Measurements from ENCODE around the gene PLCG2.
"Not testable (repeated sequence)": the region's sequence is repeated elsewhere in the genome, so short reads cannot be mapped to it uniquely, and the experiment has no call there.

PLCG2 gene

DNA sequence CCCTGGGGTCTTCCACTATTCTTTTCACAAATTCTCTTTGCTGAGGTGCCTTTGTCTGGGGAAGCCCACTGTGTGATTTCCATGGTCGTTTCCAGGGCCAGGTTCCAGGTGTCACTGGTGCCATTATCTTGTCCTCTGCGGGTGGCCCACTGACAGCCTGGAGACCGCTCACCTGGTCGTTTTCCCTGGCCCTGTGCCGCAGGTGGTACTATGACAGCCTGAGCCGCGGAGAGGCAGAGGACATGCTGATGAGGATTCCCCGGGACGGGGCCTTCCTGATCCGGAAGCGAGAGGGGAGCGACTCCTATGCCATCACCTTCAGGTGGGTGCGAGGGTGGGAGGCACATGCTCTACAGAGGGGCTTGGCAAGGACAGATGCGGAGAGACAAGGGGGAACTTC lies 133.3 kb downstream of the PLCG2 start:
- no peak for DNase-seq (ENCODE audit: low read depth)

GRCh38 chr16:81913222-81913621 lies 134.1 kb downstream of the PLCG2 start:
- DNase-seq (ENCODE audit: low read depth) = no peak

- no peak for DNase-seq (ENCODE audit: low read depth)
Measured at GRCh38 chr16:81917375-81917774, 138.3 kb downstream of the PLCG2 start.

DNA sequence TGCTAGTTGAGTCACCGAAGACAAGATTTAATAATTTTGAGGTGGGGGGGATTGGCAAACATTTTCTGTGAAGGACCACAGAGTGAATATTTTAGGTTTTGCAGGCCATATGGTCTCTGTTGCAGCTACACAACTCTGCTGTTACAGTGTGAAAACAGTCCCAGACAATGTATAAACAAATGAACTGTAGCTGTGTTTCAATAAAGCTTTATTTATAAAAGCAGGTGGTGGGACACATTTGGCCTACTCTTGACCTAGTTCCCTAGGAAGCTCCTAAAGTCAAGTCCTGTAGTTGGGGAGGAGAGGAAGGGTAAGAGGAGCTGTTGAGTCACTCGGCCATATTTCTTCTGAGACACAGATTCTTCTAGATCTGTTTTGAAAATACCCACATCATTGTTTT lies 139.8 kb downstream of the PLCG2 start:
- DNase-seq (ENCODE audit: low read depth) = no peak

DNA sequence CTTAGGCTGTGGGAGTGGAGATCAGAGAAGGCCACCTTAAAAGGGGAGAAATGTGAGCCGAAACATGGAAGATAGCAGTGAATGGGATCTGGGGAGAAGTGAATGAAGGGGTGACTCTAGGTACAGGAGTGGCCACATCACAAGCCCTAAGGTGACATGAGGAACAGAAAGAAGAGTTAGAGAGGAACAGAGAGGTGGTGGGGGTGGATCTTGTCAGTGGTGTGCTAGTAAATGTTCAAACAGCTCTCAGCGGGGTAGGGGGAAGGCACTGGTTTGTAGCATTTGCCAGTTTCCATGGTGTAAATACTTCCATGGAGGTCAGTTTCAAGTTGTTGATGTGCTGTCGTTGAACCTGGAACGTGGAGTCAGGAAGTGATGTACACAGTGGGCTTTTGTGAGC lies 141.4 kb downstream of the PLCG2 start:
- no peak for DNase-seq (ENCODE audit: low read depth)

GRCh38 chr16:81921085-81921814 lies 142.2 kb downstream of the PLCG2 start:
- DNase-seq (ENCODE audit: low read depth) = no peak

DNA sequence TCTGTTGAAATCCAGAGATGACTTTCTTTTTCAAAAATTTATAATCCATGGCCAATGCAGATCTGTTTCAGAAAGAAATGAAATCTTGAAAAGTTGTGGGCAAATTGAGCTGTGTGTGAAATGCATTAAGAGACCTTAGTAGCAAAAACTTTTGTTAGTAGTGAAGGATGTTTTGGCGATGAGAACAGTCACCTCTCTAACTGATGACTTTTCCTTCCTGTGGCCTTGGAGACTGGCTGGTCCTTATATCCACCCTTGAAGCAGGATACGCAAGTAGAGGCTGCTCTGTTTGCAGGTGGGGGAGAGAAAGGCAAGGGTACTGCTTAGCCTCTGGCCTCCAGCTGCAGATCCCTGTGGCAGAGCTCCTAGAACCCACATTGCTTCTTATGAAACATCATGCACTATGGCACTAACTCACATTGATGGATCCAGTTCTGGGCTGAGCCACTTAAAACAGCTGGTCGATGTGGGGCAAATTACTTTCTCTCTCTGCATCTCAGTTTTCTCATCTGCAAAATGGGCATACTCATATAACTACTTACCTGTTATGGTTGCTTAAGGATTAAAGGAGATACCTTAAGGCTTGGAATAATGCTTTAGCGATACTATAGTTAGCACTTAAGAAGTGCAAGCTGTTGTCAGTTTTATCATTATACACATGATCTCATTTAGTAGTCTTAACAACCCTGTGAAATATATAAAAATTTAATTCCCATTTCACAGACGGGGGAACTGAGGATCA lies 142.9 kb downstream of the PLCG2 start:
- DNase-seq (ENCODE audit: low read depth) = no peak

GRCh38 chr16:81923296-81923695 lies 144.2 kb downstream of the PLCG2 start:
- DNase-seq (ENCODE audit: low read depth) = no peak

DNA sequence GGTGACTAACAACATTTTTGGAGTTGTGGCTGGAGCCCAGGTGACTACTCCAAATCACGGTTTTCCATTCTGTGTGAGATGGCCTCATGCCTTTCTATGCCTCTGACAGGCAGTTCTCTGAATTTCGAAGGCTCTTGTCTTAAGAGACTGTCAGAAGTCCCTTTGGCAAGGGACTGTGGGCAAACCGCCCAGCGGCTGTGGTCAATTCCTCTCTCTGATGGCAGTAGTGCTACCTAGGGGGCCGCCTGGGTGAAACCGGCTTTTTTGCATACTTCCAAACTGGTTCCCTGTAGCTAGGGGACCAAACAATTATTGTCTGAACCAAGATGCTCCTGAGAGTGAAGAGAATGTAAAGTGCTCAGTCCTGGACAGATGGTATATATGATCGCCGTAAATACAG lies 145.9 kb downstream of the PLCG2 start:
- DNase-seq (ENCODE audit: low read depth) = no peak

GRCh38 chr16:81926036-81926435 lies 146.9 kb downstream of the PLCG2 start:
- no peak for DNase-seq (ENCODE audit: low read depth)

DNA sequence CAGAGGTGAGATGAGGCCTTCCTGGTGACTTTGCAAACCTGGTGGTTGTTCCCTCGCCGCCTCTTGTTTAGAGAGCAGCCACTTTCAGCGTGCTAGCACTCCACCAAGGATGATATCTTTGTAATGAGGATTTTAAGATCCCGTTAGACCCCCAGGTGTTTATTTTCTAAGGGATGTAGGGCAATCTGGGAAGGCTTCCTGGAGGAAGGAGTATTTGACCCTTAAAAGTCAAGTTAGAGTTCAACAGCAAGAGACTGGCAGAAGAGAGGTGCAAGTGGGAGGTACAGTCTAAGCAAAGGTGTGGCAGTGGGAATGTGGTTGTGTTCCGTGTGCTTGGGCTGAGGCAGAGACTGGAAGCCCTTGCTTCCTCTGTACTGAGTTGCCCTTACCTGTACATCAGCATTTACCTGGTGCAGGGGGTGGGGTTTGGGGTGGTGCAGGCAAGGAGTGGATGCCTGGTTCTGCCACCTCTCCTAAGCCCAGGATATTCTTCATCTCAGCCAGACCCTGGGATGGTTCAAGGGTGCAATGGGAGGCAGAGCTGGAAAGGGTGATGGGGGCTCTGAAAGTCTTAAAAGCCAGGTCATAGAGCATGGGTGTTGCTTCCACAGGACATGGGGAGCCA lies 148.6 kb downstream of the PLCG2 start:
- DNase-seq (ENCODE audit: low read depth) = no peak

GRCh38 chr16:81928271-81928918 lies 149.3 kb downstream of the PLCG2 start:
- DNase-seq (ENCODE audit: low read depth) = no peak

- no peak for DNase-seq (ENCODE audit: low read depth)
Measured at GRCh38 chr16:81928975-81929374, 149.9 kb downstream of the PLCG2 start.

GRCh38 chr16:81929841-81930240 lies 150.8 kb downstream of the PLCG2 start:
- no peak for DNase-seq (ENCODE audit: low read depth)

- no peak for DNase-seq (ENCODE audit: low read depth)
Measured at GRCh38 chr16:81931927-81932326, 152.8 kb downstream of the PLCG2 start.

DNA sequence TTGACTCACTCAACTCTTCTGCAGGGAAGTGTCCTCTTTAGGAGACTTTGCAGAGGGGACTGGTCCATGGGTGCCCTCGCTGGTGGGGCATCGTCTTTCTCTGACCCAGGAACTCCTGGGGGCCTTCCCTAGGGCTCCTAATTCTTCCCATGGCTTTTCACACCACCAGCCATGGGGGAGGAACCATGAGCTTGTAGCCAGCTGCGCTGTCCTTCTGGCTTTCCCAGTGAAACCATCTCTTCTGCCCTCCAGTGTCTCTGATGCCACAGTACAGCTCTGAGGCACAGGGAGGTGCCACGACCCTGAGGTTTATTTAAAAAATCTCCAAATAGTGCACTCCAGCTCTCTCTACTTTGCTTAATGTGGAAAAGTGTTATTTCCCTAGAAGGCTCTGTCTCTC lies 153.6 kb downstream of the PLCG2 start:
- no peak for DNase-seq (ENCODE audit: low read depth)

- no peak for DNase-seq (ENCODE audit: low read depth)
Measured at GRCh38 chr16:81933361-81933760, 154.3 kb downstream of the PLCG2 start.

- not testable (repeated sequence) for DNase-seq (ENCODE audit: low read depth)
Measured at GRCh38 chr16:81934711-81935110, 155.6 kb downstream of the PLCG2 start.

DNA sequence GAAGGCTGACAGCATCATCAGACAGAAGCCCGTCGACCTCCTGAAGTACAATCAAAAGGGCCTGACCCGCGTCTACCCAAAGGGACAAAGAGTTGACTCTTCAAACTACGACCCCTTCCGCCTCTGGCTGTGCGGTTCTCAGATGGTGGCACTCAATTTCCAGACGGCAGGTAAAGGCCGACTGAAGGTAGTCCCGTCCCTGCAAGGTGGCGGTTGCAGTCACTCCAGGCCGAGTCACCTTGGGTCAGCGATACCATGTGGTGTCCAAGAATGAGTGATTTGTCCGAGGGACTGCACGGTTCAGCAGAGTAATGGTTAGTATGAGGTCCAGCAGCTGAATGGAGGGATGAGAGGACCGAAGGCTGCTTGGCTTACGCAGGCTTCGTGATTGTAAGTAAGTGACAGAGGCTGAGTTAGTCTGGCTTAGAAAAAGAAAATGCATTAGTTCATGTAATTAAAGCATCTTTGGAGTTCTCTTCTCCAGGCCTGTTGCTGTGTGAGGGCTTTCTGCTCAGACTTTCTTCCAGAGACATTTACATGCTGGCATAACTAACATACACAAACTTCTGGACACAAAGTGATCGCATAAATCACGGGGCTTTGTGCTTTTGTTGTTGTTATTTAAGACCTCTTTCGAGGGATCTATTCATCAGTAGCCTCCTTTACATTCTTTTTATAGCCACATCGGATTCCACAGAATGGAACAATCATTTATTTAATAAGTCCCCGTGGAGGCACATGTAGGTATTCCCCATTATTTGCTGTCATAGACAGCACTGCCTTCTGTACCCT lies 157.3 kb downstream of the PLCG2 start:
- DNase-seq (ENCODE audit: low read depth) = no peak

DNA sequence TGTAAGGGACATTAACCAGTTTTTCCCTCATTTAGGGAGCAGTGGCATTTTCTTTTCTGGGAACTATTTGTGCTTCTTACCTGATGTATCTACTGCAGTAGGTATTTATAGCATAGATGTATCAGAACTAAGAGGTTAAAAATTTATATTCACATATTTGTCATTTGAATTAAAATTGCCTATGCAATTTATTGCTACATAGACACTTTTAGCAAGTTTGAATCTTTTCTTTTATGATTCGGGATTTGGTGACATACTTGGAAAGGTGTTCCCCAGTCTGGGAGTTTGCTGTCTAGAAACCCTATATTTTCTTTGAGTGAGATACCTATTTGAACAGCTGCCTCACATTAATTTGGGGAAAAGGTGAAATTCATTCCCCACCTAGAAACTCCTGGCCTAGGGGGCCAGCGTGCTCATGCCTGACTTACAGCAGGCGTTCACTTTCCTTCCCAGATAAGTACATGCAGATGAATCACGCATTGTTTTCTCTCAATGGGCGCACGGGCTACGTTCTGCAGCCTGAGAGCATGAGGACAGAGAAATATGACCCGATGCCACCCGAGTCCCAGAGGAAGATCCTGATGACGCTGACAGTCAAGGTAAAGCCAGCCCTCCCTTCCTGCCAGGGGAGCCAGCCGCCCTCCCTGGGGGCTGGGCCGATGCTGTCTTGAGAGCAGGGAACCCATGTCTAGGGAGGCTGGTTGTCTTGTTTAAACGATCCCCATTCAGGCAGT lies 158.4 kb downstream of the PLCG2 start:
- no peak for DNase-seq (ENCODE audit: low read depth)
